HG03575 (cell line): ENCODE results near the gene ATP23.

Source experiments
- ATAC-seq: cut with Tn5 transposase; IDR thresholded peaks from one replicate; pipeline ENCODE4 v1.9.1; 2021; ENCODE audit not compliant: unreplicated experiment, insufficient number of reproducible peaks, low FRiP score; ENCODE audit errors: extremely low read depth

The ATP23 gene

DNA sequence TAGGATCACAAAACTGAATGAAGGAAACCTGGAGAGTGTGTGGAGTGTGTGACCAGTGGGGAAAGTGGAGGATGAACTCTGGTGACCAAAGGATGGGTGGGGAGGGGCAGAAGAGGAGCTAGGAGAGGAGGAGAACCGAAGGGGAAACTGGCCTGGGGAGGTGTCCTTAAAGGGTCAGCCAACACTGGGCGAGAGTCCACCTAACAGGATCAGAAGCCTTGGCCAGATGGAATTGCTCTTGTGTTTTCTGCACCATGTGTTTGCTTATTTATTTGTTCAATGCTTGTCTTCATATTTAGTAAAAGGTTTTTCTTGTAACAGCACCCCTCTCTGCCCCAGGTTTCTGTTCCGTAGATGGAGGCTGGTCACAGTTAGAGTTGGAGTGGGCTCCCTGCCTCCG is 34.5 kb upstream of the ATP23 start:
- no peak for ATAC-seq

DNA sequence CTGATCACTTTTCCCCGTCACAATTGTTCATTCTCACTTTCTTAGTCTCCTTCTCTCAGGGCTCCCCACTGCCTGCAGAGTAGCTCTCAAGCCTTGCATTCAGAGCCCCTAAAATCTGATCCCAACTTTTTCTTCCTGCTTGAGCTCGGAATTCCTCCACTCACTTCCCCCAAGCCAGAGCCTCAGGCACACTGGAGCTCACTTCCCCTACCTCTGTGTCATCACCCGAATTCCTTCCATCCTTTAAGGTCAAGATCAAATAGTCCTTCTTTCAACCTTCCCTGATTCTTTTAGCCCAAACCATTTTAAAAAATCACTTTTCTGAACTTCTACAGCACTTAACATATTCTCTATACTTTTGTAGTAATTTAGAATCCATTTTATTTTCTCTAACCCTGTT is 34.1 kb upstream of the ATP23 start:
- ATAC-seq = no peak

DNA sequence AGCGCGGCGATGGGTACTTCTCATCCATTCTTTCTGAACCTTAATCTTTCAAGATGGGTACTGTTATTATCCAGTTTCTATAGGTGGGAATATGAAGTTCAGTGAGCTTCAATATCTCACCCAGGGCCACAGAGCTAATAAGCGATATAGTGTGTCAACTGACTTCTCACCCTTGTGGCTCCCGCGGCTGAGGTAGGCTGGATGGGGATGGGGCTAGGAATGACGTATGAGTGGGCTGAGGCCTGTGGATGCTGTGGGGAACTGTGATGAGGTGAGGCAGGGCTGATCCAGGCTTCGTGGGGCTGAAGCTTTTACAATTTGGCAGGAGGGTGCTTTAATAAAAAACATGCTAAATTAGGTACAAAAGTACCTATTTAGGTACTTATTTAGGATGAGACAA is 32.9 kb upstream of the ATP23 start:
- ATAC-seq = no peak

DNA sequence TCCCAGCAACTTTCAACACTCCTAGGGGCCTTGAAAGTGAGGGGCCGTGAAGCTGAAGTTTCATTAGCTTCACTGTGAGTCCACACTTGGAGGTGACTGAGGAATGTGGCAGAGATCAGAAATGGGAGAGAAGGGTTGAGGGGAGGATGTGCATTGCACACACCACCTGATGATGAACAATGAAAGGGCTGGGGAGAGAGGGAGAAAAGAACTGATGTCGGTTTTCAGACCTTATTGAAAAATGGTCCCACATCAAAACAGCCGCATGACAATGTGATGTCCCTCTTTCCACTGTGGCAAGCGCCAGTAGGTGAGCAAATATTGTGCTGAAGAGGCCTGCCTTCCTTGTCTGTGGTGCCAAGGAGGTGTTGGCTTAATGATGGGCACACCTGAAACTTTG is 32.3 kb upstream of the ATP23 start:
- ATAC-seq = no peak

DNA sequence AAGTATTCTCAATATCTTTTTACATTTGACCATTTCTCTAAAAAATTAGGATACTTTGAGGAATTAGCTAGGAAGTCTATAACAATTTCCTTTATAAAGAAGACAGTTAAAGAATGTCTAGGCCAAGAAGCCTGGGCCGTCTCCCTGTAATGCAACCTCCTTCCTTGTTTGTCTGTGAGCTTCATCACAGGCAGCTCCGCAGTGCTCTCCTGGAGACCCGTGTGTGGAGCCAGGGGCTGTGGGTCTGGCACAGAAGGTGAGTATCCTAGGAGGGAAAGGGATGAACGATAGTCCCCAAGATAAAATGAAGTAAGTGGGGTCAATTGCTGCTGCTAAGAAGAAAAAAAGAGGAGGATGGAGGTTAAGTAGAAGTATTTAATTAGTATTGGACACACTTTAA is 31.8 kb upstream of the ATP23 start:
- no peak for ATAC-seq

DNA sequence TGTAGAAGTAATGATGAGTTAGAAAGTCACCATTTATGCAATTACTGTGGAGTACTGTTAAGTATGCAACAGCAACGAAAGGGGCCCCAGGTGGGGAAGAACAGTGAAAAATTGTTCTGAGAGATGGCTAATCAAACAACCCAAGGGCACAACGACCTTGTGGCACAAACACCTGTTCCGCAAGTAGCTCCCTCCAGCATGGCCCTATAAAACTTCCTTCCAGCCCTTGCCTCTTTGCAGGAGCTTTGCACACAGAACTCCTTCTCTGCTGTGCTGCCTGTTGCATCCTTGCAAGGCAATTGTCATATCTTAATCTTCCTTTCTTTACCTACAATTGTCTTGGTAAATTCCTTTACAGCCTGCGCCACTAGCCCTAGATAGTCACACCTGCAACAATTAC is 23.2 kb upstream of the ATP23 start:
- ATAC-seq = no peak

DNA sequence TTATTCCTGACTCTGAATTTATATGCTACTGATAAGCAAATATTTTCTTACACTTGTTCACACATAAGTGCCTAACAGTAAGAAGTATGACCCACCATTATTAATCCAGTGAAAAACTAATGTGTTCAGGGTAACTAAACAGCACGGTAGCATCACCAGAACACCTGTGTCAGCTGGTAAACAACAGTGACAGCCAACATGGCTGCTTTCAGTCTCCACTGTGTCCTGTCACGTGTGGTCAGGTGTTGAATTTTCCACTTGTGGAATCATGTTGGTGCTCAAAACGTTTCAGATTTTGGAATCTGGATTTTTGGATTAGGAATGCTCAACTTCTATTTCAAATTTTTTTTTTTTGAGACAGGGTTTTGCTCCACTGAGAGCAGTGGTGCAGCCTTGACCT is 14.3 kb upstream of the ATP23 start:
- ATAC-seq = no peak

DNA sequence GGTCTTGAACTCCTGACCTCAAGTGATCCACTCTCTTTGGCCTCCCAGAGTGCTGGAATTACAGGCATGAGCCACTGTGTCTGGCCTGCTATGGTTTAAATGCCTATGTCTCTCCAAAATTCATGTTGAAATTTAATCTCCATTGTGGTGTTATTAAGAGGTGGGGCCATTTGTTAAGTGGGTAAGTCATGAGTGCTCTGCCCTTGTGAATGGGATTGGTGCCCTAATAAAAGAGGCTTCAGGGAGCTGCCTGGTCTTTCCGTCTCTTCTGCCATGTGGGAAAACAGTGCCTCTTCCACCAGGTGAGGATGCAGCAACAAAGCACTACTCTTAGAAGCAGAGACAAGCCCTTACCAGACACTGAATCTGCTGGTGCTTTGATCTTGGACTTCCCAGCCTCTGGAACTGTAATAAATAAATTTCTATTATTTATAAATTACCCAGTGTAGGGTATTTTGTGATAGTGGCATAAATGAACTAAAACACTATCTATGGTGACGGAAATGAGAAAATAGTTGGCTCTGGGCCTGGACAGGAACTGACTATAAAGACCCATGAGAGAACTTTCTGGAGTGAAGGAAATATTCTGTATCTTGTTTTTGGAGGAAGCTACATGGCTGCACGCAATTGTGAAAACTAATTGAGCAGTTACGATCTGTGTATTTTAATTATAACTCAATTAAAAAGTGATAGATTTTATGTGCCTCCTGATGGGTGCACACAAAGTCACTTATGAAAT is 12.1 kb upstream of the ATP23 start:
- no peak for ATAC-seq

DNA sequence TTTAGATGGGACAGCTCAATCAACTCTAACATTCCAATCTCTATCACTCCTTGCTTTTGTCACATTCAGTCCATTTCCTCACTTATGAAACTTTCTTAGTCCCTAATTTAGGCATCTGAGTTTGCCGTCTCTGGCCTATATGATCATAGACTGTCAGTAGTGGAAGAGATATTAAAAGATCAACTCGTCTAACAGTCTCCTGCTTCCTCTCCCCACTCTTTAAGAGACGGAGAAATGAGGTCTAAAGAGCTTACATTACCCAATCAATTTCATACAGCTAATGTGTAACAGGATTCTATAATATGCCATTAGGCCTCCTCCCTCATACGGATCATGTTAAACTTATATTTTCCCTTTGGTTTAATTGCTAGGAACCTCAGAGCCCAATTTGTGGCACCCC is 6.5 kb upstream of the ATP23 start:
- ATAC-seq = no peak

DNA sequence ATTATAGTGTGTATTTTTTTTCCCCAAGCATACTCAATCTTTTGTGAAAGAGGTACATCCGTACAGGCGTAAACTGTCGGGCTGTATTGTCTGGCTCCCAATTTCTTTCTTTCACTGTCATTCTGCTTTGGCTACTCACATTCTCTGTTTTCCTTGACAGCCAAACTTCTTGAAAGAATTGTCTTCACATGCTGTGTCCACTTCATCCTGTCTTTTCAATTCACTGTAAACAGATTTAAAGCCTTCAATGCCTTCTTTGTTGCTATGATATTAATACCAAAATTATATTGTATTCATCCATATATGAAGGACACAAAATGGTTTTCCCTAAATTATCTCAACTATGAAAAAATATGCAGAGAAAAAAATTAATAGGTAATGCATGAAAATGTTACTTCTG is 6.0 kb upstream of the ATP23 start:
- ATAC-seq = no peak

DNA sequence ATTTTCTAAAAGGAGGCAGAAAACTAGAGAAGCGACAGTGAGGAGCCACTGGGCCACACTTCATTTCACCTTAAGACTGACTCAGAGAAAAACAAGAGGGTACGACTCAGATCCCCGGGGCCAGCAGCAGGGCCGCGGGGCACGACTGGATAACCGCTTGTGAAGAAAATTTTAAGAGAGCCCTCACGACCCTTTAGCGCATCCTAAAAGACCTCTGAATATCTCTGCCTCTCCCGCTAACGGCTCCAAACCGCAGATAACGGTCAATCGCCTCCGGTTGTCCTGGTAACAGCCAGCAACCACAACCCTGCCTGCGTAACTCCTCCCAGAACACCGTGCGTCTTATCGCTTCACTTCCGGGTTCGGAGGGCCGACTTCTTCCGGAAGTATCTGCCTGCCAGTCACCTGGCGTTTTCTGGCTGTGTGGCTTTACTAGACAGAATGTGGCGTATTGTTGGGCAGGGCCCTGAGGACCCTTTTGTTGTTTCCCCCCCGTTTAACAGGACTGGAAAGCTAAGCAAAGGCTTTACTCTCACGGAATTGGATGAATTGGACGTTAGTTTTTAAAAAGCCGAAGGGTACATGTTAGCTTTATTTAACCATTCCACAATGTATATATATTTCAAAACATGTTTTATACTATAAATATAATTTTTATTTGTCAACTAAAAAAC is 5.4 kb upstream of the ATP23 start:
- ATAC-seq = peak; percentile 91

DNA sequence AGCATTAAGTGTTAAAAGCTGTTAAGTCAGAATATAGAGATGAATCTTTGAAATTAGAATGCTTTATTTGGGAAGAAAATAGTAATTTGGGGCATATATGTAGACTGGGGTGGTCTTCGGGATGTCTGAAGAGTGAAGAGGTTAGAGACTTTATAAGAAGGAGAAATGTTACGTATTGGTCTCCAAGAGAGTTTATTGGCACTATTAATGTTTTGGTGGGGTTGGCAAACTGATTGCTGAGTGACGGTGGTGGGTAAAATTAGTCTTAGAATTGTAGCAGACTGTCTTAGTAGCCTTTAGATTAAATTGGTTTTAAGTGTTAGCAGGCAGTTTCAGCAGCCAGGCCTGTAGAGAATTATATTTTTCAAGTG is 4.9 kb upstream of the ATP23 start:
- no peak for ATAC-seq

DNA sequence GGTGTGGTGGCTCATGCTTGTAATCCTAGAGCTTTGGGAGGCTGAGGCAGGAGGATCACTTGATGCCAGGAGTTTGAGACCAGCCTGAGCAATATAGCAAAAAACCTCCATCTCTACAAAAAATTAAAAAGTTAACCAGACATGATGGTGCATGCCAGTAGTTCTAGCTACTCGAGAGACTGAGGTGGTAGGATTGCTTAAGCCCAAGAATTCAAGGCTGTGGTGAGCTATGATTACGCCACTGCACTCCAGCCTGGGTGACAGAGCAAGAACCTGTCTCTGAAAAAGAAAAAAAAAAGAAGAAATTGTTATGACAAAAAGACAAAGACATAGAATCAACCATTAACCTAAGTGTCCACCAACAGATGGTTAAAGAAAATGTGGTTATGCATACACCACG is 2.1 kb upstream of the ATP23 start:
- no peak for ATAC-seq

DNA sequence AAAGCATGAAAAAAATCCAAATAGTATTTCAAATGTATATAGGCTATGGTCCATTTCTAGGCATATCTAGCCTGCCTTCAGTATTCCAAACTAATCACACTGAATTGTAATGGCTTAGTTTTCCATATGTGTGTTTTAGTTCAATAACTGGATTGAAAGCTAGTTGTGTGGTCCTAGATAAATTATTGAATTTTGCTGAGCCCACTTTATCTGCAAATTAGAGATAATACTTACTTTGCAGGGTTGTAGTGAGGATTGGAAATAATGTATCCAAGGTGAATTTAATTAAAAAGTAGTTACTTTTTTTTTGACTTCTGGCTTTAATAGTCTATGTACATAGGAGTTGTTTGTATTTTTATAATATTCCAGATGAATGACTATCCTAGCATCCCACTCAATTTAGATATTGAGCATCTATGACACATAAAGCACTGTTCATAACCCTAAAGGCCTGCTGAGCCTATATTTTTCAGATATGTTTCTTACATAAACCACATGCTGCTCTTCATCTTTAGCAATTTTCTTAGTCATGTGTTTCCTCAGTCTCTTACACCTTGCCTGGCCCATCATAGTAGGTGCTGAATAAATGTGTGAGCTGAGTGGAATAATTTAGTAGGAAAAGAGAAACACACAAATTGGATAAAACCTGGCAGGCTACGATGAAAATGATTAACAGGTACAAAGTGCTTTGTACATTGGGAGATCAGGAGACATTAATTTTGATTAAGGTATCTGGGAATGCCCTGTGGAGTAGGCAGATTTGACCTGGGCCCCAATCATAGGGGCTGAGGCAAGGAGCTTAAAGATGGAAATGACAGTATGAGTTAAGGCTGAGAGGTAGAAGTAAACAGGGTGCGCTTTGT is 1.1 kb upstream of the ATP23 start:
- ATAC-seq = no peak

DNA sequence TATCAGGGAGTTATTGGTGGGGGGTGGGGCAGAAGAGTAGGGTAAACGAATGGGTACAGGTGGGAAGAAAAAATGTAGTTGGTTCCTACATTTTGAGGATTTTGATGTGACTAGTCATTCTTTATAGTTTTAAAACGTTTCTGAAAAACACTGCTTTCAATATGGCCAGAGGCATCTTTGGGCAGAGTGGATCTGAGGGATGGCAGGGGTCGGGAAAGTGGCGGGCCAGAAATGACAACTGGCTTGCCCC is 527 bp upstream of the ATP23 start:
- no peak for ATAC-seq

DNA sequence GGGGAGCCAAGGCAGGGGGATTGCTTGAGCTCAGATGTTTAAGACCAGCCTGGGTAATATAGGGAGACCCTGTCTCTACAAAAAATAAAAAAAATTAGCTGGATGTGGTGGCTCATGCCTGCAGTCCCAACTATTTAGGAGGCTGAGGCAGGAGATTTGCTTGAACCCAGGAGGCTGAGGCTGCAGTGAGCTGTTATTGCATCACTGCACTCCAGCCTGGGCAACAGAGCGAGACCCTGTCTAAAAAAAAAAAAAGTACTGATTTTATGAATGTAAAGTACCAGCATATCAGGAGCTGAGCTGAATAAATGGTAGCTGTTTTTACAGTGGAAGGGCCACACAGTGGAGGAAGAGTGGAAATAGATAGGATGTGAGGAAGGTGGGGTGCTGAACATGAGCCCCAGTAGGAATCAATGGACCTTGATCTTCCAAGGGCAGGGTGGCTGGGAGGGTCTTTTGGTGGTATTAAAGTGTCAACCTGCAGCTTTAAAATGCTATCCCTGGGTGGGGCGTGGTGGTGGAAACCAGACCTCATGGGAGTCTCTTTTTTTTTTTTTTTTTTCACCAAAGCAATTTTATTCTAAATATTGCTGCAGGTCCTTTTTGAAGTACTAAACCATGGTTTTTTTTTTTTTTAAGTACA is 2.2 kb downstream of the ATP23 start:
- ATAC-seq = no peak

DNA sequence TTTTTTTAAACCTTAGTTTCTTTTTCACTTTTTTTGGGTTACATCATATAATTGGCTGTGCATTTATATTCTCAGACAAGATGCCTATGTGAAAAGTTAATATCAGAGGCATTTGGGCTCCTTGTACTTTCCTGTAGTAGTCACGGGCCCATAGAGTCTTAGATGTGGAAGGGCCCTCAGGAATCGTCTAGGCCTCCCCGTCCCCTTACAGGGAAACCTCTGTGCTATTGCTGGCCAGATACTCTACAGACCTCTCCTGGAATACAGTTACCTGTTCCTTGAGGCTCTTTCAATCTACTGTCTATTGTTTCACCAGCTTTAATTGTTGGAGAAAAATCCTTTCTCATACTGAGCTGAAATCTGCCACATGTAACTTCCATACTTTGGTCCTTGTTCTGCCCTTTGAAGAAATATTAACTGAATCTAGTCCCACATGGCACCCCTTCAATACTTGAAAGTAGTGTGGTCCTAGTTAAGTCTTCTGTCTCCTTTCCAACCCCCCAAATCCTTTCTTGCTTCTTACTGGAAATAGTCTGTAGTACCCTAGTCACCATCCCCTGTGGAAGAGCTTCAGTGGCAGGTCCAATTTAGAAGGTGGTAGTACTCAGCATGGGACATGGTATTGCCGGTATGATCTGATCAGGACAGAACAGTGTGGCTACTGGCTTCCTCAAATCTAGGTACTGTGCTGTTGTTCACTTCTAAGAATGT is 3.1 kb downstream of the ATP23 start:
- no peak for ATAC-seq

DNA sequence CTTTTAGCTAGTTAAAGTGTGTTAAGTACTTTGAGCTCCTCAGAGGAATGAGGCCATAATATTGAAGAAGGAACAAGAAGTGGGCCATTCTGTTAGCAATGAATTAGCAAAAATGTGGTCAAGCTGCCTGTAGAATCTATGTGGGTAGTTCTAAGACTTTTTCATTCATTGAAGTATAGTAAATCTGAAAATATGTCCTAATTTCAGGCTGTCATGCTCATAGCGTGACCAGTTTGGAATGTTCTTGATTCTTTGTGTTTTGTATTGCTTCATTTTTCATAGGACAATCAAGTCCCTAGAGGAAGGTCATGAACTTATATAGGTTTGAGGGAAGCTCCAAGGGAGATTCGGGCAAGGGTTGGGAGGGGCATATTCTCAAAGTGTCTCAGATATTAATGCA is 11.4 kb downstream of the ATP23 start:
- no peak for ATAC-seq

DNA sequence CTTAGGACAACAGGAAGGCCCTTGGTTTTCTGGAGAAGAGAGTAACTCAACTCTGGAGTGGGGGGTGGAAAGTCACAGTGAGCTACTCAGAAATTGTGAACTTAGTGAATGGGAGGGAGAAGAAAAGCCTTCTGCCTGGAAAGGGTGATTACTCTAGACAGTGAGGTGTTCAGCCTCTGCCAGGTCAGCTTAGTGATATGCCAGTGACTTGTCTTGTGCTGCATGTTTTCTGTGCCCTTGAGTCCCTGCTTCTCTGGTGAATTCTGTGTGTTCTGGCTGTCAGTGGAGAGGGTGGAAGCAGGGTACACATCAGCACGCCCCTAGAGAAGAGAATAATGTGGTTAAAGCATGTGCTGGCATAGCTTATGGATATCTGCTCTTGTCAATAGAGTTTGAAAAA is 13.4 kb downstream of the ATP23 start:
- ATAC-seq = no peak
